CD4-positive, alpha-beta T cell (primary cell): Measurements from ENCODE around the gene FAM234A. TPM values are rescaled to one million over a fixed set of nuclear protein-coding genes. Genes with fewer than 3 reads are reported as not detected.
A peak's percentile ranks its signal among the peaks of the same experiment; 100 is the strongest.

Experiments
- ATAC-seq: fragments of 200-7000 bp; cut with Tn5 transposase; one replicate; pipeline ENCODE4 v1.10.0; 2022; ENCODE audit warnings: mild to moderate bottlenecking; ENCODE audit not compliant: poor library complexity
- CTCF ChIA-PET: fragments of 350-600 bp; sonication (Branson Sonifier 250); formaldehyde crosslinking; loops from one replicate; lab custom pipeline; 2021; ENCODE audit warnings: antibody characterized with exemption, inconsistent platforms; lab: Charles Lee
- POLR2A ChIA-PET: fragments of 350-600 bp; sonication (Branson Sonifier 250); formaldehyde crosslinking; loops from one replicate; lab custom pipeline; 2021; ENCODE audit warnings: antibody characterized with exemption, inconsistent platforms; lab: Charles Lee
- DNase-seq, 14 experiments: peaks; one replicate each; pipeline ENCODE4 v3.0.0-alpha.2; 2013 to 2020; ENCODE audit warnings: mixed read lengths in 2 of 14
- H3K27ac ChIP-seq, 2 donors: one replicate each; pipeline versions ENCODE4 v1.5.1 to v1.7.0; 2013; ENCODE audit warnings: low read length in 2 of 2, low read depth in 1 of 2, mild to moderate bottlenecking in 1 of 2
- H3K27me3 ChIP-seq, 2 experiments: 1 replicate in 1 of 2; 2 replicates in 1 of 2; pipeline versions ENCODE4 v1.6.1 to v1.7.0; 2013; ENCODE audit warnings: low read length in 2 of 2, control low read depth in 1 of 2, mild to moderate bottlenecking in 1 of 2, moderate library complexity in 1 of 2; ENCODE audit not compliant: insufficient read depth in 2 of 2, control insufficient read depth in 1 of 2
- H3K36me3 ChIP-seq: one replicate; pipeline ENCODE4 v1.6.1; 2013; ENCODE audit warnings: low read length, control low read depth; ENCODE audit not compliant: insufficient read depth
- H3K4me1 ChIP-seq: one replicate; pipeline ENCODE4 v1.6.1; 2013; ENCODE audit warnings: low read length, control low read depth; ENCODE audit not compliant: insufficient read depth
- H3K4me3 ChIP-seq: one replicate; pipeline ENCODE4 v1.5.1; 2013; ENCODE audit warnings: mild to moderate bottlenecking, low read length, moderate library complexity
- H3K9me3 ChIP-seq, 2 experiments: 1 replicate in 1 of 2; 2 replicates in 1 of 2; pipeline versions ENCODE4 v1.6.1 to v1.7.0; 2013; ENCODE audit warnings: low read length in 2 of 2, mild to moderate bottlenecking in 2 of 2, control low read depth in 1 of 2, moderate library complexity in 1 of 2; ENCODE audit not compliant: control insufficient read depth in 1 of 2, insufficient read depth in 1 of 2
- H3K27ac Mint-ChIP-seq: one replicate; pipeline ENCODE4 v1.8.0; 2020; ENCODE audit warnings: mixed read lengths
- H3K27me3 Mint-ChIP-seq: one replicate; pipeline ENCODE4 v1.8.0; 2021; ENCODE audit warnings: mixed read lengths
- H3K36me3 Mint-ChIP-seq: one replicate; pipeline ENCODE4 v1.8.0; 2021; ENCODE audit warnings: low read depth, mixed read lengths
- H3K4me1 Mint-ChIP-seq: one replicate; pipeline ENCODE4 v1.8.0; 2021; ENCODE audit warnings: low read depth, mixed read lengths
- H3K4me3 Mint-ChIP-seq: one replicate; pipeline ENCODE4 v1.8.0; 2020; ENCODE audit warnings: mild to moderate bottlenecking, mixed read lengths
- H3K9me3 Mint-ChIP-seq: one replicate; pipeline ENCODE4 v1.8.0; 2020; ENCODE audit warnings: mixed read lengths
- CTCF ChIP-seq: fragments of 200-600 bp; IDR thresholded peaks from one replicate; pipeline ENCODE4 v1.8.0; 2022; ENCODE audit warnings: antibody characterized with exemption, mild to moderate bottlenecking
- intact Hi-C, 2 experiments: fragments of 100-400 bp; cut with DNase I in 1 of 2; cut with micrococcal nuclease in 1 of 2; formaldehyde crosslinking; loops; one replicate each; pipeline versions ENCODE4 v1.15.1 to v1.9.0; 2023 to 2025; cut with DNase I, micrococcal nuclease
- total RNA-seq, 174 experiments: library from RNA in 2 of 174; stranded (reverse) in 2 of 174; gene quantifications; one replicate each; pipeline ENCODE4 v1.2.3 and lab custom pipeline; 2021 to 2026

FAM234A gene
- total RNA-seq, 2 experiments from 2014 or later, result 15.6 to 17.0 TPM

GRCh38 chr16:301950-302349, 67.3 kb downstream of the FAM234A start:
- H3K27ac Mint-ChIP-seq, result no peak overlapping the region
- ChIA-PET POLR2A (no interaction called here), CTCF (no interaction called here)
- no peak overlapping the region for H3K4me3 Mint-ChIP-seq
- no peak for TF ChIP-seq CTCF
- ATAC-seq, result no peak
- DNase-seq, result no peak
- Histone ChIP-seq H3K4me3 (no peak overlapping the region), H3K9me3 (no peaks in the 10 kb centered on the region), H3K27ac (no peak overlapping the region), H3K27me3 (no peaks in the 10 kb centered on the region), H3K36me3 (peaks cover 57% of the 10 kb centered on the region), H3K4me1 (no peaks in the 10 kb centered on the region)
- H3K4me1 Mint-ChIP-seq, result no peaks in the 10 kb centered on the region
- H3K27me3 Mint-ChIP-seq, result no peaks in the 10 kb centered on the region
- H3K36me3 Mint-ChIP-seq, result peaks cover 33% of the 10 kb centered on the region
- intact Hi-C loops, result no loop called here
- no peaks in the 10 kb centered on the region for H3K9me3 Mint-ChIP-seq

- no peaks in the 10 kb centered on the region for H3K9me3 Mint-ChIP-seq
- intact Hi-C loops, result no loop called here
- no peaks in the 10 kb centered on the region for H3K27me3 Mint-ChIP-seq
- H3K27me3 ChIP-seq, result no peaks in the 10 kb centered on the region
- H3K4me3 Mint-ChIP-seq, result no peak overlapping the region
- no peak for TF ChIP-seq CTCF
- H3K4me1 ChIP-seq, result no peaks in the 10 kb centered on the region
- H3K4me3 ChIP-seq, result no peak overlapping the region
- DNase-seq, result peak in 3 of 14 experiments; percentile 33 to 58 (median 52)
- CTCF ChIA-PET, result no interaction called here
- H3K9me3 ChIP-seq, result no peaks in the 10 kb centered on the region
- peaks cover 60% of the 10 kb centered on the region for H3K36me3 ChIP-seq
- no peak overlapping the region for H3K27ac Mint-ChIP-seq
- ATAC-seq, result peak; percentile 60
- no peaks in the 10 kb centered on the region for H3K4me1 Mint-ChIP-seq
- POLR2A ChIA-PET, result no interaction called here
- no peak overlapping the region for H3K27ac ChIP-seq
- peaks cover 39% of the 10 kb centered on the region for H3K36me3 Mint-ChIP-seq
Observed at GRCh38 chr16:303760-304505, 69.3 kb downstream of the FAM234A start.

- H3K4me1 ChIP-seq, result peaks cover 11% of the 10 kb centered on the region
- intact Hi-C loops, result no loop called here
- Mint-ChIP-seq H3K4me3 (no peak overlapping the region), H3K9me3 (no peaks in the 10 kb centered on the region), H3K36me3 (peaks cover 41% of the 10 kb centered on the region), H3K27ac (no peak overlapping the region), H3K27me3 (no peaks in the 10 kb centered on the region), H3K4me1 (peaks cover 7% of the 10 kb centered on the region)
- POLR2A ChIA-PET, result no interaction called here
- DNase-seq (no peak), ATAC-seq (no peak)
- peaks cover 71% of the 10 kb centered on the region for H3K36me3 ChIP-seq
- no peak overlapping the region for H3K27ac ChIP-seq
- CTCF ChIA-PET, result interaction anchor here (1.3 kb wide), 1 partner anchor 56 kb away, joined by 4 read pairs; no protein-coding TSS in a partner anchor
- TF ChIP-seq CTCF, result no peak
- H3K27me3 ChIP-seq, result no peaks in the 10 kb centered on the region
- H3K4me3 ChIP-seq, result no peak overlapping the region
- no peaks in the 10 kb centered on the region for H3K9me3 ChIP-seq
Observed at GRCh38 chr16:305916-306626, 71.5 kb downstream of the FAM234A start.
